Measurements from ENCODE around the gene PLD5.

PLD5 gene

GRCh38 chr1:242034392-242034791 is 490.1 kb downstream of the PLD5 start:
- H3K4me1 ChIP-seq (ENCODE audit: control insufficient read depth, low read length), result no peaks in the 10 kb centered on the region
- H3K9me2 ChIP-seq (replicated peaks; ENCODE audit: control insufficient read depth, low read length), result no peaks in the 10 kb centered on the region
- no peaks in the 10 kb centered on the region for H3K9me3 ChIP-seq (ENCODE audit: control insufficient read depth, insufficient read depth, low read length)
- no peak overlapping the region for H3K4me3 ChIP-seq (ENCODE audit: low read length)
- no peak overlapping the region for H3K27ac ChIP-seq (ENCODE audit: low read depth, low read length)
- H4K20me1 ChIP-seq (ENCODE audit: control insufficient read depth, insufficient read depth, low read depth, low read length), result no peaks in the 10 kb centered on the region
- H3K79me2 ChIP-seq (ENCODE audit: control insufficient read depth, low read length), result no peaks in the 10 kb centered on the region
- H3F3A ChIP-seq (ENCODE audit: control insufficient read depth, insufficient read depth), result no peaks in the 10 kb centered on the region
- H3K27me3 ChIP-seq (ENCODE audit: control insufficient read depth, low read length), result no peaks in the 10 kb centered on the region
- TF ChIP-seq EZH2phosphoT487 (IDR thresholded peaks at IDR 0.05; ENCODE audit: borderline replicate concordance, low read length), result no peak
- TF ChIP-seq CTCF (IDR thresholded peaks at IDR 0.05; ENCODE audit: low read depth, low read length, poor library complexity, severe bottlenecking), result no peak
- H3K36me3 ChIP-seq (ENCODE audit: control insufficient read depth, low read length), result no peaks in the 10 kb centered on the region
- no peak overlapping the region for H3K4me2 ChIP-seq (ENCODE audit: low read length)

- no peak overlapping the region for H3K27ac ChIP-seq (ENCODE audit: low read depth, low read length)
- TF ChIP-seq CTCF (IDR thresholded peaks at IDR 0.05; ENCODE audit: low read depth, low read length, poor library complexity, severe bottlenecking), result no peak
- no peak for TF ChIP-seq EZH2phosphoT487 (IDR thresholded peaks at IDR 0.05; ENCODE audit: borderline replicate concordance, low read length)
Measured at GRCh38 chr1:242033447-242033846, 491.1 kb downstream of the PLD5 start.

More at GRCh38 chr1:242033447-242033846, 491.1 kb downstream of the PLD5 start:
- no peaks in the 10 kb centered on the region for H3K9me3 ChIP-seq (ENCODE audit: control insufficient read depth, insufficient read depth, low read length)
- no peaks in the 10 kb centered on the region for H3K9me2 ChIP-seq (replicated peaks; ENCODE audit: control insufficient read depth, low read length)
- no peak overlapping the region for H3K4me3 ChIP-seq (ENCODE audit: low read length)
- H4K20me1 ChIP-seq (ENCODE audit: control insufficient read depth, insufficient read depth, low read depth, low read length), result no peaks in the 10 kb centered on the region
- no peaks in the 10 kb centered on the region for H3K4me1 ChIP-seq (ENCODE audit: control insufficient read depth, low read length)
- H3K4me2 ChIP-seq (ENCODE audit: low read length), result no peak overlapping the region
- no peaks in the 10 kb centered on the region for H3K27me3 ChIP-seq (ENCODE audit: control insufficient read depth, low read length)
- no peaks in the 10 kb centered on the region for H3K36me3 ChIP-seq (ENCODE audit: control insufficient read depth, low read length)
- H3F3A ChIP-seq (ENCODE audit: control insufficient read depth, insufficient read depth), result no peaks in the 10 kb centered on the region
- no peaks in the 10 kb centered on the region for H3K79me2 ChIP-seq (ENCODE audit: control insufficient read depth, low read length)

Data from DOHH2 (cell line).